NCI-H226 (cell line): ENCODE measurements around the gene POLR2F.

Experiments
- DNase-seq: peaks from one replicate; pipeline ENCODE4 v3.0.0-alpha.2; 2015

The POLR2F gene

GRCh38 chr22:37982938-37983859, 29.7 kb downstream of the POLR2F start:
- DNase-seq = no peak

GRCh38 chr22:37983860-37984791, 30.6 kb downstream of the POLR2F start, which contains the start of gene SOX10:
TSS of gene SOX10 (minus strand) at chr22:37984555. CDS start at chr22:37983784, 771 bp downstream.
- no peak for DNase-seq

- DNase-seq = no peak
Observed at GRCh38 chr22:37985050-37985585, 31.6 kb downstream of the POLR2F start.

- no peak for DNase-seq
Observed at GRCh38 chr22:37985751-37986281, 32.3 kb downstream of the POLR2F start.

GRCh38 chr22:37986371-37986770, 32.9 kb downstream of the POLR2F start:
- no peak for DNase-seq

- no peak for DNase-seq
Observed at GRCh38 chr22:37989146-37990045, 35.9 kb downstream of the POLR2F start.

GRCh38 chr22:37990301-37990700, 36.8 kb downstream of the POLR2F start:
- no peak for DNase-seq

GRCh38 chr22:37990862-37991261, 37.4 kb downstream of the POLR2F start:
- no peak for DNase-seq

- no peak for DNase-seq
Observed at GRCh38 chr22:37991731-37992442, 38.4 kb downstream of the POLR2F start.

- DNase-seq = no peak
Observed at GRCh38 chr22:37994049-37994448, 40.5 kb downstream of the POLR2F start.

GRCh38 chr22:37994982-37995381, 41.5 kb downstream of the POLR2F start:
- DNase-seq = no peak

- DNase-seq = no peak
Observed at GRCh38 chr22:37995460-37995859, 42.0 kb downstream of the POLR2F start.

GRCh38 chr22:37996079-37996478, 42.6 kb downstream of the POLR2F start:
- DNase-seq = no peak

- DNase-seq = no peak
Observed at GRCh38 chr22:37996515-37997246, 43.2 kb downstream of the POLR2F start.

- DNase-seq = no peak
Observed at GRCh38 chr22:37998543-37998942, 45.0 kb downstream of the POLR2F start.

GRCh38 chr22:37999236-37999635, 45.7 kb downstream of the POLR2F start:
- no peak for DNase-seq

GRCh38 chr22:37999640-38000272, 46.3 kb downstream of the POLR2F start:
- DNase-seq = peak; percentile 50

- no peak for DNase-seq
Observed at GRCh38 chr22:38005943-38006342, 52.4 kb downstream of the POLR2F start.

GRCh38 chr22:38006906-38007305, 53.4 kb downstream of the POLR2F start:
- no peak for DNase-seq

GRCh38 chr22:38007330-38007902, 53.9 kb downstream of the POLR2F start:
- no peak for DNase-seq
